Transverse colon (tissue), 4 donors: ENCODE results near the gene PLEKHA6. TPM values are rescaled to one million over a fixed set of nuclear protein-coding genes. Genes with fewer than 3 reads are reported as not detected.
A peak's percentile ranks its signal among the peaks of the same experiment; 100 is the strongest.

Experiments used
- DNase-seq: peaks from one replicate; pipeline ENCODE4 v3.0.0-alpha.2; 2019
- H3K27ac ChIP-seq, 4 donors: fragments of 200-600 bp; sonication (generic); 2 replicates each; pipeline ENCODE4 v1.5.1; 2016 to 2018; ENCODE audit warnings: inconsistent platforms in 4 of 4
- H3K27me3 ChIP-seq: fragments of 200-600 bp; sonication (generic); 2 replicates; pipeline ENCODE4 v1.5.1; 2017; ENCODE audit warnings: inconsistent platforms
- H3K36me3 ChIP-seq, 4 donors: fragments of 200-600 bp; sonication (generic); 2 replicates each; pipeline ENCODE4 v1.5.1; 2017 to 2019; ENCODE audit warnings: inconsistent platforms in 4 of 4
- H3K4me1 ChIP-seq, 4 donors: fragments of 200-600 bp; sonication (generic); 2 replicates each; pipeline ENCODE4 v1.5.1; 2017 to 2020; ENCODE audit warnings: inconsistent platforms in 4 of 4
- H3K4me3 ChIP-seq, 4 donors: fragments of 200-600 bp; sonication (generic); 1 replicate in 1 of 4; 2 replicates in 3 of 4; pipeline versions ENCODE4 v1.5.1 to v1.6.1; 2017 to 2019; ENCODE audit warnings: inconsistent platforms in 4 of 4
- H3K9me3 ChIP-seq, 2 donors: fragments of 200-600 bp; sonication (generic); 2 replicates each; pipeline ENCODE4 v1.5.1; 2017 to 2019; ENCODE audit warnings: inconsistent platforms in 2 of 2
- CTCF ChIP-seq, 5 experiments: fragments of 200-600 bp in 3 of 5; fragments of 450-650 bp in 2 of 5; sonication (generic) in 3 of 5; IDR thresholded peaks; 1 replicate in 2 of 5; 2 replicates in 3 of 5; pipeline ENCODE4 v1.5.1; 2016 to 2017; ENCODE audit warnings: antibody characterized with exemption in 5 of 5, inconsistent platforms in 3 of 5, mild to moderate bottlenecking in 2 of 5, moderate library complexity in 1 of 5
- EP300 ChIP-seq: sonication (generic); formaldehyde crosslinking; IDR thresholded peaks from one replicate; pipeline ENCODE4 v1.6.1; 2017; ENCODE audit warnings: antibody characterized with exemption, low read depth
- POLR2A ChIP-seq: fragments of 450-650 bp; IDR thresholded peaks from one replicate; pipeline ENCODE4 v1.6.1; 2016; ENCODE audit warnings: antibody characterized with exemption, mild to moderate bottlenecking, moderate library complexity
- POLR2AphosphoS5 ChIP-seq, 3 donors: sonication (generic); formaldehyde crosslinking; IDR thresholded peaks; one replicate each; pipeline ENCODE4 v1.6.1; 2016; ENCODE audit warnings: antibody characterized with exemption in 3 of 3
- WGBS, 2 donors: methylation state at CpG; one replicate each; pipeline ENCODE4 v1.1.5; 2018; ENCODE audit warnings: low coverage in 1 of 2; 5-methylcytosine and 5-hydroxymethylcytosine counted together
- in situ Hi-C, 4 donors: fragments of 200-750 bp; cut with MboI; loops; one replicate each; pipeline versions ENCODE4 v1.15.0 to v1.15.1; 2017; ENCODE audit warnings: low sequenced_read_pairs in 3 of 4, low pct_ligation_motif_present in 1 of 4, low pct_unique_long_range_greater_than_20kb in 1 of 4
- intact Hi-C: fragments of 100-400 bp; cut with DNase I; formaldehyde crosslinking; loops from one replicate; pipeline ENCODE4 v1.15.1; 2023; ENCODE audit warnings: low total_unique reads
- total RNA-seq, 4 donors: library from RNA; depleted of rRNA; stranded (reverse); fragments of >200 nt; gene quantifications; one replicate each; pipeline ENCODE4 v1.1.0, GENCODE V29; 2016

PLEKHA6 gene
- total RNA-seq, 4 donors from 2014 or later = 58.7 to 209 (median 97.9) TPM

GRCh38 chr1:204326771-204327300 is 32.9 kb downstream of the PLEKHA6 start:
- DNase-seq = no peak
- H3K27me3 ChIP-seq = no peaks in the 10 kb centered on the region
- H3K4me1 ChIP-seq = peaks cover 0 to 43% (median 13%) of the 10 kb centered on the region in 4 donors
- 76 to 81% methylated on average over 4 to 8 of the region's 8 CpGs for WGBS, 2 donors
- intact Hi-C loops = no loop called here
- peak overlapping the region in 1 of 4 donors; percentile 3 for H3K27ac ChIP-seq
- TF ChIP-seq EP300 = no peak
- no peak for TF ChIP-seq POLR2AphosphoS5 (IDR thresholded peaks at IDR 0.05)
- TF ChIP-seq POLR2A = no peak
- no peak for TF ChIP-seq CTCF (IDR thresholded peaks at IDR 0.05)
- in situ Hi-C loops = no loop called here
- no peak overlapping the region for H3K4me3 ChIP-seq
- H3K9me3 ChIP-seq = no peaks in the 10 kb centered on the region
- no peaks in the 10 kb centered on the region for H3K36me3 ChIP-seq

GRCh38 chr1:204325944-204326343 is 33.8 kb downstream of the PLEKHA6 start:
- Histone ChIP-seq H3K27ac (no peak overlapping the region), H3K36me3 (no peaks in the 10 kb centered on the region), H3K27me3 (no peaks in the 10 kb centered on the region), H3K9me3 (no peaks in the 10 kb centered on the region), H3K4me1 (peaks cover 0 to 52% (median 16%) of the 10 kb centered on the region in 4 donors), H3K4me3 (no peak overlapping the region)
- no peak for DNase-seq
- intact Hi-C loops = no loop called here
- in situ Hi-C loops = no loop called here
- TF ChIP-seq EP300 = no peak
- TF ChIP-seq POLR2A = no peak
- no peak for TF ChIP-seq POLR2AphosphoS5 (IDR thresholded peaks at IDR 0.05)
- WGBS, 2 donors = 80 to 91% methylated on average over 2 to 5 of the region's 5 CpGs

- H3K4me1 ChIP-seq = peaks cover 4 to 58% (median 17%) of the 10 kb centered on the region in 4 donors
- in situ Hi-C loops = no loop called here
- H3K9me3 ChIP-seq = no peaks in the 10 kb centered on the region
- no peak for TF ChIP-seq POLR2A
- no peak for TF ChIP-seq CTCF (IDR thresholded peaks at IDR 0.05)
- no peak for TF ChIP-seq EP300
- no peak for TF ChIP-seq POLR2AphosphoS5 (IDR thresholded peaks at IDR 0.05)
- peak overlapping the region in 1 of 4 donors; percentile 23 for H3K27ac ChIP-seq
- no peak for DNase-seq
- no peaks in the 10 kb centered on the region for H3K27me3 ChIP-seq
- no peak overlapping the region for H3K4me3 ChIP-seq
- intact Hi-C loops = no loop called here
- WGBS, 2 donors = 0 to 63% methylated on average over 2 of the region's 2 CpGs
- no peaks in the 10 kb centered on the region for H3K36me3 ChIP-seq
Observed at GRCh38 chr1:204323887-204324286, 35.8 kb downstream of the PLEKHA6 start.

- Histone ChIP-seq H3K4me3 (no peak overlapping the region), H3K9me3 (no peaks in the 10 kb centered on the region), H3K27ac (peak overlapping the region in 3 of 4 donors; percentile 19 to 73 (median 47)), H3K36me3 (no peaks in the 10 kb centered on the region), H3K27me3 (no peaks in the 10 kb centered on the region), H3K4me1 (peaks cover 2 to 51% (median 14%) of the 10 kb centered on the region in 4 donors)
- WGBS, 2 donors = 75 to 96% methylated on average over 2 to 8 of the region's 8 CpGs
- TF ChIP-seq POLR2A (no peak), EP300 (no peak), POLR2AphosphoS5 (IDR thresholded peaks at IDR 0.05) (no peak)
- in situ Hi-C loops = no loop called here
- intact Hi-C loops = no loop called here
- no peak for DNase-seq
Observed at GRCh38 chr1:204322339-204322868, 37.3 kb downstream of the PLEKHA6 start.

GRCh38 chr1:204321665-204322064 is 38.1 kb downstream of the PLEKHA6 start:
- Histone ChIP-seq H3K27me3 (no peaks in the 10 kb centered on the region), H3K9me3 (no peaks in the 10 kb centered on the region), H3K27ac (peak overlapping the region; percentile 19 to 73 (median 52)), H3K36me3 (no peaks in the 10 kb centered on the region), H3K4me3 (no peak overlapping the region), H3K4me1 (peaks cover 0 to 46% (median 12%) of the 10 kb centered on the region in 4 donors)
- intact Hi-C loops = no loop called here
- TF ChIP-seq POLR2A (no peak), CTCF (IDR thresholded peaks at IDR 0.05) (no peak), POLR2AphosphoS5 (IDR thresholded peaks at IDR 0.05) (no peak)
- in situ Hi-C loops = no loop called here
- DNase-seq = no peak
- 57 to 58% methylated on average over 2 of the region's 2 CpGs for WGBS, 2 donors
